H9 (cell line): Measurements from ENCODE around the gene SMAD6. TPM values are rescaled to one million over a fixed set of nuclear protein-coding genes. Genes with fewer than 3 reads are reported as not detected.

Source experiments
- DNase-seq: peaks from one replicate; pipeline ENCODE4 v3.0.0-alpha.2; 2017
- H2AFZ ChIP-seq: one replicate; pipeline ENCODE4 v1.6.1; 2013; ENCODE audit warnings: mild to moderate bottlenecking, low read length, control low read depth, moderate library complexity
- H2AK5ac ChIP-seq: 2 replicates; pipeline ENCODE4 v1.6.1; 2013; ENCODE audit warnings: low read length, control low read depth, mixed read lengths; ENCODE audit not compliant: insufficient read length
- H2BK120ac ChIP-seq: one replicate; pipeline ENCODE4 v1.6.1; 2013; ENCODE audit warnings: low read depth, mild to moderate bottlenecking, low read length, control low read depth, inconsistent platforms; ENCODE audit not compliant: poor library complexity, severe bottlenecking
- H2BK12ac ChIP-seq: 2 replicates; pipeline ENCODE4 v1.6.1; 2013; ENCODE audit warnings: low read length, control low read depth, mixed read lengths, low read depth; ENCODE audit not compliant: insufficient read length
- H2BK15ac ChIP-seq: 2 replicates; pipeline ENCODE4 v1.6.1; 2013; ENCODE audit warnings: low read depth, low read length, control low read depth
- H2BK20ac ChIP-seq: one replicate; pipeline ENCODE4 v1.6.1; 2013; ENCODE audit warnings: low read depth, mild to moderate bottlenecking, low read length, control low read depth, inconsistent platforms; ENCODE audit not compliant: poor library complexity, severe bottlenecking
- H2BK5ac ChIP-seq: 2 replicates; pipeline ENCODE4 v1.6.1; 2013; ENCODE audit warnings: low read length, control low read depth, mixed read lengths; ENCODE audit not compliant: insufficient read length
- H3K14ac ChIP-seq: 2 replicates; pipeline ENCODE4 v1.6.1; 2013; ENCODE audit warnings: low read length, control low read depth; ENCODE audit not compliant: insufficient read depth
- H3K18ac ChIP-seq: 2 replicates; pipeline ENCODE4 v1.6.1; 2013; ENCODE audit warnings: low read depth, mild to moderate bottlenecking, mixed read lengths, low read length, control low read depth; ENCODE audit not compliant: insufficient read length
- H3K23ac ChIP-seq: 2 replicates; pipeline ENCODE4 v1.6.1; 2013; ENCODE audit warnings: low read length, control low read depth, mixed read lengths, low read depth; ENCODE audit not compliant: insufficient read length
- H3K23me2 ChIP-seq: 2 replicates; pipeline ENCODE4 v1.6.1; 2013; ENCODE audit warnings: low read depth, mild to moderate bottlenecking, mixed read lengths, low read length, control low read depth; ENCODE audit not compliant: insufficient read length, poor library complexity, severe bottlenecking
- H3K27ac ChIP-seq: 2 replicates; pipeline ENCODE4 v1.5.1; 2013; ENCODE audit warnings: low read length, control low read depth, mixed read lengths, low read depth; ENCODE audit not compliant: insufficient read length
- H3K27me3 ChIP-seq: 2 replicates; pipeline ENCODE4 v1.6.1; 2013; ENCODE audit warnings: low read length, control low read depth, inconsistent platforms; ENCODE audit not compliant: insufficient read depth
- H3K4ac ChIP-seq: 2 replicates; pipeline ENCODE4 v1.6.1; 2013; ENCODE audit warnings: low read depth, mild to moderate bottlenecking, control low read depth, inconsistent platforms, low read length, moderate library complexity
- H3K4me1 ChIP-seq: 2 replicates; pipeline ENCODE4 v1.6.1; 2013; ENCODE audit warnings: low read length, control low read depth, inconsistent platforms; ENCODE audit not compliant: insufficient read depth
- H3K4me2 ChIP-seq: 2 replicates; pipeline ENCODE4 v1.6.1; 2013; ENCODE audit warnings: low read length, control low read depth, mixed read lengths; ENCODE audit not compliant: insufficient read length, insufficient read depth
- H3K56ac ChIP-seq: 2 replicates; pipeline ENCODE4 v1.6.1; 2013; ENCODE audit warnings: low read depth, mild to moderate bottlenecking, mixed read lengths, low read length, control low read depth; ENCODE audit not compliant: insufficient read length
- H3K79me1 ChIP-seq: 2 replicates; pipeline ENCODE4 v1.6.1; 2013; ENCODE audit warnings: low read depth, mild to moderate bottlenecking, moderate library complexity, low read length, control low read depth, inconsistent platforms; ENCODE audit not compliant: insufficient read depth, poor library complexity, severe bottlenecking
- H3K79me2 ChIP-seq: 2 replicates; pipeline ENCODE4 v1.6.1; 2013; ENCODE audit warnings: low read length, control low read depth, inconsistent platforms; ENCODE audit not compliant: insufficient read depth
- H3K9ac ChIP-seq: 2 replicates; pipeline ENCODE4 v1.6.1; 2013; ENCODE audit warnings: low read length, control low read depth, mixed read lengths; ENCODE audit not compliant: insufficient read length; ENCODE audit errors: extremely low read depth
- H3K9me3 ChIP-seq: one replicate; pipeline ENCODE4 v1.6.1; 2013; ENCODE audit warnings: low read depth, low read length, inconsistent platforms; ENCODE audit not compliant: control insufficient read depth
- H3T11ph ChIP-seq: one replicate; pipeline ENCODE4 v1.6.1; 2013; ENCODE audit warnings: mild to moderate bottlenecking, low read length, control low read depth, inconsistent platforms
- H4K20me1 ChIP-seq: one replicate; pipeline ENCODE4 v1.6.1; 2013; ENCODE audit not compliant: control insufficient read depth, insufficient read length, insufficient read depth
- H4K5ac ChIP-seq: 2 replicates; pipeline ENCODE4 v1.6.1; 2013; ENCODE audit warnings: low read depth, mild to moderate bottlenecking, mixed read lengths, low read length, control low read depth; ENCODE audit not compliant: insufficient read length
- H4K8ac ChIP-seq: replicated peaks from 2 replicates; pipeline ENCODE4 v1.6.1; 2013; ENCODE audit warnings: low read length, control low read depth, mixed read lengths, low read depth; ENCODE audit not compliant: insufficient read length
- H4K91ac ChIP-seq: 2 replicates; pipeline ENCODE4 v1.6.1; 2013; ENCODE audit warnings: low read depth, mild to moderate bottlenecking, moderate library complexity, mixed read lengths, low read length, control low read depth; ENCODE audit not compliant: insufficient read length
- H3K27ac Mint-ChIP-seq, 3 experiments: 2 replicates in 2 of 3; 3 replicates in 1 of 3; pipeline ENCODE4 v1.8.0; 2020 to 2021; ENCODE audit warnings: mixed read lengths in 3 of 3, mild to moderate bottlenecking in 1 of 3, moderate library complexity in 1 of 3
- H3K27me3 Mint-ChIP-seq: 2 replicates; pipeline ENCODE4 v1.8.0; 2021; ENCODE audit warnings: low read depth, mild to moderate bottlenecking, moderate library complexity, mixed read lengths
- H3K36me3 Mint-ChIP-seq, 3 experiments: 2 replicates in 2 of 3; 3 replicates in 1 of 3; pipeline ENCODE4 v1.8.0; 2020 to 2021; ENCODE audit warnings: low read depth in 3 of 3, mixed read lengths in 3 of 3; ENCODE audit not compliant: insufficient read depth in 1 of 3
- H3K4me1 Mint-ChIP-seq, 2 experiments: 2 replicates each; pipeline ENCODE4 v1.8.0; 2020; ENCODE audit warnings: mixed read lengths in 2 of 2
- H3K4me3 Mint-ChIP-seq, 2 experiments: 2 replicates in 1 of 2; 3 replicates in 1 of 2; pipeline ENCODE4 v1.8.0; 2020 to 2021; ENCODE audit warnings: mild to moderate bottlenecking in 2 of 2, mixed read lengths in 2 of 2, moderate library complexity in 1 of 2
- H3K9me3 Mint-ChIP-seq, 2 experiments: 2 replicates in 1 of 2; 3 replicates in 1 of 2; pipeline ENCODE4 v1.8.0; 2020; ENCODE audit warnings: mild to moderate bottlenecking in 2 of 2, mixed read lengths in 2 of 2, moderate library complexity in 1 of 2
- WGBS: extraction: QIAGEN DNeasy Blood & Tissue Kit; methylation state at CpG from one replicate; pipeline ENCODE4 v1.1.7; 2013; ENCODE audit warnings: missing lambda C conversion rate, low lambda C conversion rate, mixed read lengths; ENCODE audit not compliant: insufficient read length; ENCODE audit errors: extremely low coverage; 5-methylcytosine and 5-hydroxymethylcytosine counted together
- total RNA-seq: library from RNA; stranded (reverse); gene quantifications from 2 replicates; pipeline ENCODE4 v1.2.1, GENCODE V29; 2021
- TF ChIP-seq, protein P1 (sequence below): fragments of 200-600 bp; sonication (generic); conservative IDR thresholded peaks from 3 replicates; pipeline ENCODE4 v1.8.0; 2021; ENCODE audit warnings: antibody characterized with exemption, mild to moderate bottlenecking

SMAD6 gene
- total RNA-seq, 1 experiment from 2014 or later: 6.0 TPM

DNA sequence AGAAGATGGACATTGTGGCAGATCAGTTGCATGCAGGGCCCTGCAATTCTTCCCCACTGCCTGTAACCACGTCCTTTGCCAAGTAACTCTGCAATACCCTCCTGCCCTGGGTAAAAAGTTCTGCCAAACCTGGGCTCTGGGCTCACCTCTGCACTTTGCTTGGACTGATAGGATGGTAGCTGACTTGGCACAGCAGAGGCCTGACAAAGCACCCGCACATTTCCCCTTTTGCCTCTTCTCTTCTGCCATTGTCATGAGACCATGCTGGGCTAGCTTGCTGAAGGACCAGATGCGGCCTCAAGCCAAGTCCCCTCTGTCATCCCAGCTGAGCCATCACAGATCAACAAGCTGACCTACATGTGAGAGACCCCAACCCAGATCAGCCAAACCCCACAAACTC is 122.4 kb downstream of the SMAD6 start:
- Histone ChIP-seq H4K91ac (no peak overlapping the region), H2BK20ac (no peak overlapping the region), H3K27me3 (no peaks in the 10 kb centered on the region), H3K23me2 (no peaks in the 10 kb centered on the region), H4K5ac (no peak overlapping the region), H3K9me3 (no peaks in the 10 kb centered on the region), H2BK15ac (no peak overlapping the region), H3K14ac (0 out of 2 replicates have a peak overlapping the region, but pooled peaks have one; percentile 27), H2AFZ (no peak overlapping the region), H3K27ac (no peak overlapping the region), H4K20me1 (no peaks in the 10 kb centered on the region), H3K79me2 (no peaks in the 10 kb centered on the region), H2BK12ac (no peak overlapping the region), H3K4ac (no peak overlapping the region), H3K23ac (no peak overlapping the region), H4K8ac (no peak overlapping the region), H3K4me1 (peaks cover 5% of the 10 kb centered on the region; the same call in 1 of the 2 replicates), H2BK120ac (no peak overlapping the region), H2AK5ac (no peak overlapping the region), H2BK5ac (no peak overlapping the region), H3T11ph (no peak overlapping the region), H3K9ac (no peak overlapping the region), H3K4me2 (no peak overlapping the region), H3K56ac (no peak overlapping the region), H3K18ac (no peak overlapping the region), H3K79me1 (no peaks in the 10 kb centered on the region)
- H3K4me3 Mint-ChIP-seq: no peak overlapping the region
- peaks cover 34 to 38% of the 10 kb centered on the region in 2 experiments for H3K4me1 Mint-ChIP-seq
- TF ChIP-seq, protein P1, sequence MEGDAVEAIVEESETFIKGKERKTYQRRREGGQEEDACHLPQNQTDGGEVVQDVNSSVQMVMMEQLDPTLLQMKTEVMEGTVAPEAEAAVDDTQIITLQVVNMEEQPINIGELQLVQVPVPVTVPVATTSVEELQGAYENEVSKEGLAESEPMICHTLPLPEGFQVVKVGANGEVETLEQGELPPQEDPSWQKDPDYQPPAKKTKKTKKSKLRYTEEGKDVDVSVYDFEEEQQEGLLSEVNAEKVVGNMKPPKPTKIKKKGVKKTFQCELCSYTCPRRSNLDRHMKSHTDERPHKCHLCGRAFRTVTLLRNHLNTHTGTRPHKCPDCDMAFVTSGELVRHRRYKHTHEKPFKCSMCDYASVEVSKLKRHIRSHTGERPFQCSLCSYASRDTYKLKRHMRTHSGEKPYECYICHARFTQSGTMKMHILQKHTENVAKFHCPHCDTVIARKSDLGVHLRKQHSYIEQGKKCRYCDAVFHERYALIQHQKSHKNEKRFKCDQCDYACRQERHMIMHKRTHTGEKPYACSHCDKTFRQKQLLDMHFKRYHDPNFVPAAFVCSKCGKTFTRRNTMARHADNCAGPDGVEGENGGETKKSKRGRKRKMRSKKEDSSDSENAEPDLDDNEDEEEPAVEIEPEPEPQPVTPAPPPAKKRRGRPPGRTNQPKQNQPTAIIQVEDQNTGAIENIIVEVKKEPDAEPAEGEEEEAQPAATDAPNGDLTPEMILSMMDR: no peak
- WGBS: no CpG with 5 or more reads among the region's 3 CpGs
- H3K27me3 Mint-ChIP-seq: peaks cover 6% of the 10 kb centered on the region
- no peaks in the 10 kb centered on the region for H3K9me3 Mint-ChIP-seq
- no peak for DNase-seq
- no peaks in the 10 kb centered on the region for H3K36me3 Mint-ChIP-seq
- H3K27ac Mint-ChIP-seq: no peak overlapping the region
